ENCODE data around the gene SERTAD1.

The SERTAD1 gene

GRCh38 chr19:40374084-40374483 lies 51.7 kb downstream of the SERTAD1 start:
- no peak for DNase-seq

GRCh38 chr19:40371802-40372122 lies 54.0 kb downstream of the SERTAD1 start:
- DNase-seq: no peak

All from effector CD4-positive, alpha-beta T cell (primary cell).